NCI-H510A (cell line): ENCODE results near the gene C6orf47.
A peak's percentile ranks its signal among the peaks of the same experiment; 100 is the strongest.

Experiments
- DNase-seq: peaks from one replicate; lab custom pipeline; 2025; lab: John Stamatoyannopoulos, UW

Gene C6orf47

DNA sequence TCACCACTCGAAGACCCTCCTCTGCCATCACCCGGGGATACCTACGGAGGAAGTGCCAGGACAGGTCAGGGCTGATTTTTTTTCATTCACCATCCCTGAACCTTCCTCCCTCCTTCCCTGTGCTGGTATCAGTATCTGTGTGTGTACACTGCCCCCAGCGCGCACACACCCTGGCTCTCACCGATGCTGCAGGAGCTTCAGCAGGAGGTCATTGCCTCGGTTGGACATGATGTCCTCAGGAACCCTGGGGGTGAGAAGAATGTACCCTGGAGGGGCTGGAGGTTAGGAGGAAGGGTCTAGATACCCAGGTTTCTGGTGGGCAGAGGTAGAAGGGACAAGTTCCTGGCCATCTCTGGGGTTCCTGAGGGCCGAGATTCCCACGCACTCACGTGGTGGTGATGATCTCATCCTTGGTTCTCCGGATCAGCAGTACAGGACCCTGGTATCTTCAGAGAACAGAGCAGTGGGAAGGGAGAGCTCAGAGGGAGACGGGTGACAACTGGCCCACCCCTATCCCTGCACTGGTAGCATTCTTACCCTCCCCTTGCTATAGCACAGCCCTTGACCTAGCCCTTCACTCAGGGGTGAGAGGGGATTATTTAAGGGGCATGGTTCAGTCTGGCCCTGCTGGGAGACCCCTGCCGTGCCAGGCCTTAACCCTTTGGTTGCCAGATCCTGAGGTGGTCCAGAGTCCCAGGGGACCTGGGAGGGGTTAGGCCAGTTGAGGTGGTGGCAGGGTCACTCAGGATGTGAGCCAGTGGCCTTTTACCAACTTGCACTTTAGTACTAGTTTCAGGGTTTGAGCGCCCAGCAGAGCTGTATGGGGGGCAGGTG is 27.5 kb upstream of the C6orf47 start:
- no peak for DNase-seq

DNA sequence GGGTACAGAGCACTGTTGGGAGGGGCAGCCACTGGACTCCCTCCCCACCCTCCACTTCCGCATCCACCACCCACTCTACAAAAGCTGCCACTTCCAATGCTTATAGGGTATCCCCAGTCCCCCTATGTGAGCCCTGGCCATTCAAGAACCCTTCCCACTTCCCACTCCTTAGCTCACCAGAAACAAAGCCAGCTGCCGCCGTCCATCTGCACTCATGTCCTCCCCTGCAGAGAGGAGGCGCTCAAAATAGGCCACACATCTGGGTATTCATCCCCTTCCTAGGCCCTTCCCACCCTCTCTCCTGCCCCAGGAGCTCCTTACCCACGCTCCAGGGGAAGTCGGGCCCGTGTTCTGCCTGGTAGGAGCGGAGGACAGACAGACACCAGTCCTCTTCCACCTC is 26.7 kb upstream of the C6orf47 start:
- no peak for DNase-seq

DNA sequence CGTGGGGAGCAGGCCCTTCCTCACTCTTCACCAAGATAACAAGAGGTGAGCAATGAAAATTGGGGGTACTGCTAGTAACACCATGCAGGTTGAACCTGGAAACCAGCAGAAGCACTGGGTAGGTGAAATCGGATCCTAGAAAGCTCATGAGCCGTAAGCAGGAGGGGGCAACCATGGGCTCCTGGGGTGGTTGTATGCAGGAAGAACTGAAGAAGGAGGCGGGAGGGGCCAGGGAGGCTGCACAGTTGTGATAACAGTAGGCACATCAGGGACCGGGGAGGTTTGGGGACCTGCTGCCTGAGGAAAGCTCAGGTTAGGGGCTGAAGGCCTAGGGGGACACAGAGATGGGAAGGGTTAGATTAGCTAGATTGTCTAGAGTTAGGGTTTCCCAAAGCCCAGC is 25.9 kb upstream of the C6orf47 start:
- no peak for DNase-seq

DNA sequence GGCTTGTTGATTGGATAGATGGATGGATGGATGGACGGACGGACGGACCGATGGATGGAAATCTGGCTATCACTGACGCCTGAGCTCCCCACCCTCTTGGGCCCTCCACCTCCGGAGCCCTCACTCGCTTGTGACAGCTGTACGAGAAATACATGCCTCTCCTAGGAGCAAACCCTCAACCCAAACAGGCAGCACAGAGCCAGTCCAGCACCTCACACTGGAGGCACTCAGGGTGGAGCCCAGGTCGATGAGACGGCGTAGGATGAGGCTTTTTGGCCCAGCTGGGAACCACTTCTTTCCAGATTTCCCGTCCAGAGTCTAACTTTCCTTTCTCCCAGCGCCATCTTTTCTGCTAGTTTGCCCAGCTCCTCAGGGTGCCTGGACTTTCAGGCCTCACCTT is 23.0 kb upstream of the C6orf47 start:
- DNase-seq = no peak

DNA sequence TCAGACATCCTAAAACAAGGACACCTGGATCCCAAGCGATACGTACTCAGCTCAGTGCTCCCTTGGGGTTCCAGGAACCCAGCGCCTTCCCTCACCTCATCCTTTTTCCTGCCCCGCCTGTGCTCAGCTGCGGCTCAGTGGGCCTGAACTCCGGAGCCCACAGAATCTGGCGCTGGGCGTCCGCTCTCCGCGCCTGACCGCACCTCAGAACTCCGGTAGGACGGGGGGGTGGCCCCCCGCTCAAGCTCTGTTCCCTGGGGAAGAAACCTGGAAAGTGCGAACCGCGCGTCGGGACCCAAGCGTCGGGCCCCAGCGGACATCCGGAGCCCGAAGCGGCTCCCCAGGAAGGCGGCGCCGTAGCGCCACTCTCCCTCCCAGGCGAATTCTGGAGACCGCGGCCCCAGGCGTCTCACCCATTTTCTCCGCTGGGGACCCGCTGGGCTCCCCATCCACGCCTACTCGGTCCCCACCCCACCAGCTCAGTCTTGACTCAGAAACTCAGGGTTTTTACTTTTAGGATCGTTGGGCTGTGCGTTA is 20.6 kb upstream of the C6orf47 start:
- DNase-seq = no peak

DNA sequence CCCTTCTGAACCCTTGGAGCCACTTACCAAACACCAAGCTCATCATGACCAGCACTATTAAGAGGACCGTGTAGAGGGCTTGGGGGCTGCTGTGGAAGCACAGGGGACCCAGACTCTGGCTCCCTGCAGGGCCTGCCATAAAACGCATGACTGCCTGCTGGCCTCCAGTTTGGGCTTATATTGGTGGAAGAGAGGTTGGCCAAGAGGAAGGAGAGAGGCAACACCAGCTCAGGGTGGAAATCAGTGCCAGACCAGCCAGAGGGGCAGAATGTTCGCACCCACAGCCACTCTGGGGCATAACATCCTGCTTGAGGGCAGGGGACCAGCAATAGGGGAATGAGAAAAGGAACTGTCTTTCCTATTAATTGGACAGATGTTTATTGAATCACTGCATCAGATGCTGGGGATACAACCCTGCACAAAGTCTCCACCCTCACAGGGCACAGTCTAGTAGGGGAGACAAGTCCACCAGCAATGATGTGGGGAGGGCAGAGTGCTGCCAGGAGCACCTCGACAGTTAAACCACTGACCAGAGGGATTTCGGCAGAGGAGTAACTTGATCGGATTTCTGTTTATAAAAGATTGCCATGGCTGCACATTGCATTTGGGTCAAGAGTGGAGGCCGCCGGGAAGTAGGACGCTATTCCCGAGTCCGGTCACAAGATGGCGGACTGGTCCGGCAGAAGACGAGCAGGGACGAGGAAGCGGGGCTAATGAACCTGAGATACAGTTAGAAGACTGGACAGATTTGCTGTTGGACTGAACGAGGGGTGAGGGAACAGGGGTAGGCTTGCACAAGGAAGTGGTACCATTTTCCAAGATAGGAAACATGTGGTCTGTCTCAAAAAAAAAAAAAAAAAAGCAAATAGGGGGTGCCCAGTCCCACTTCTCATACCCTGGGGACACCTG is 19.9 kb upstream of the C6orf47 start, which contains the start of gene LY6G5C:
Gene LY6G5C (minus strand): TSS at position 842 of the 909 bp plus-strand sequence. CDS start 694 bp downstream, at position 148.
- peak; percentile 88 for DNase-seq

DNA sequence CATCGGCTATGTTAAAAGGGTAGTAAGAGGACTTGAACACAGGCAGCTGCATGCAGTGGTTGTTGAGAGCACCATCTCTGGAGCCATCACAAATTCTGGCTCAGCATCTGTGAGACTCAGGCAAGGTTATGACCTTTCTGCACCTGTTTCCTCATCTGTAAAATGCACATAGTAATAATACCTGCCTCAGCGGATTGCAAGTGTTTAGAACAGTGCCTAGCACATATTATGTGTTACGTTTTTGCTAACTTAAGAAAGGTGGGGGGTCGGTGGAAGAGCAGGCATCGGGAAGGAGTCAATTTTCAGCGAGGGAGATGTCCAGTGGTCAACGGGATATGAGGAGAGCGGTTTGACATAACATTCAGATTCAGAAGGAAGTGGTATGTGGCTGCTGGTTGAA is 17.4 kb upstream of the C6orf47 start:
- DNase-seq = no peak

DNA sequence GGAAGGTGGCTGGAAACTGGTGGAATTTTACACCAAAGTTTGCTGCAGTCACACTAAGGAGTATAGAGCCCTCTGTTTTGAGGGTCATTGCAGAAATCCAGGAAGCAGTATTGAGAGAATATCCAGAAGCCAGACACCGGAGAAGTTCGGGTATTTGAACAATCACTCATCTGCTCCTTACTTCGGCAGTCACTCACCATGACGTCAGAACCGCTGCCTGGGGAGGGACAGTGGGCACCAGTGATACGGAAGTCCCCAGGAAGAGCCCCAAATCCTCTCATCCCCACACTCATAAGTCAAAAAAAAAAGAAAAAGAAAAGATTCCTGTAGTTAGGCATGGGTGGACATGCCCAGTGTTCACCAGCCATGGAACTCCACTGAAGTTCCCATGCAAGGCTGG is 16.3 kb upstream of the C6orf47 start:
- DNase-seq = no peak

DNA sequence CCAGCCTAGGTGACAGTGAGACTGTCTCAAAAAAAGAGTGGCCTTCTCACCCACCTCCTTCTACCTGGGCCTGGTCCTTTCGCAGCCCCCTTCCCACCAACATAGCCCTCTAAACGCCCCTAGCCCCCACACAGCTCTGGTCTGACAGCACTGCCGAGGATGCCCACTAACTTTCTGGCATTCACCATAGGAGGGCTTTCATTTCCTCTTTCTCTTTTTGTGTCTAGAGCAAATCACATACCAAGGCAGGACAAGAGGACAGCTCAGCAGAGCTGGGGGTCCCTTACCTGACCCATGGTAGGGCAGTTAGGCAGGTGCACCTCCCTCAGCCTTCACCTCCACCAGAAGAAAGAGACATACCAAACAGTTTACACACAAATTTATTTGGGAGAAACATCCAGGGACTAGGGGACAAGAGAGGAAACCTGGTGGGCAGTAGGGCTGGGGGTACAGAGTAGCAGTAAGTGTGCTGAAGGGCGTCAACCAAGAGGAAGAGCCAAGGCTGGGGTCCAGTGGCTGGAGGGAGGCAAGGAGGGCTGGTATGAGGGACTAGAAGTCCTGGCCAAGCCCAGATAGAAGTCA is 15.8 kb upstream of the C6orf47 start:
- DNase-seq = no peak

DNA sequence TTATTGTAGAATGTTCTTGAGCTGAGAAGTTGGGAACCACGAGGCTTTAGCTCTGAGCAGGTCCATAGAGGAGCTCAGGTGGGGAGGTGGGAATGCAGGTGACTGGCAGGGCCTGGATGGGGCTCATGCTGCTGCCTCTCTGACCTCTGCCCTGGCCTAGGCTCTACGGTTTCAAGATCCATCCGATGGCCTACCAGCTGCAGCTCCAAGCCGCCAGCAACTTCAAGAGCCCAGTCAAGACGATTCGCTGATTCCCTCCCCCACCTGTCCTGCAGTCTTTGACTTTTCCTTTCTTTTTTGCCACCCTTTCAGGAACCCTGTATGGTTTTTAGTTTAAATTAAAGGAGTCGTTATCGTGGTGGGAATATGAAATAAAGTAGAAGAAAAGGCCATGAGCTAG is 9.1 kb upstream of the C6orf47 start, which contains the start of gene LY6G5B:
Gene LY6G5B (plus strand): TSS at position 301 of the 400 bp plus-strand sequence. CDS start 975 bp downstream, outside the sequence.
- DNase-seq = no peak

DNA sequence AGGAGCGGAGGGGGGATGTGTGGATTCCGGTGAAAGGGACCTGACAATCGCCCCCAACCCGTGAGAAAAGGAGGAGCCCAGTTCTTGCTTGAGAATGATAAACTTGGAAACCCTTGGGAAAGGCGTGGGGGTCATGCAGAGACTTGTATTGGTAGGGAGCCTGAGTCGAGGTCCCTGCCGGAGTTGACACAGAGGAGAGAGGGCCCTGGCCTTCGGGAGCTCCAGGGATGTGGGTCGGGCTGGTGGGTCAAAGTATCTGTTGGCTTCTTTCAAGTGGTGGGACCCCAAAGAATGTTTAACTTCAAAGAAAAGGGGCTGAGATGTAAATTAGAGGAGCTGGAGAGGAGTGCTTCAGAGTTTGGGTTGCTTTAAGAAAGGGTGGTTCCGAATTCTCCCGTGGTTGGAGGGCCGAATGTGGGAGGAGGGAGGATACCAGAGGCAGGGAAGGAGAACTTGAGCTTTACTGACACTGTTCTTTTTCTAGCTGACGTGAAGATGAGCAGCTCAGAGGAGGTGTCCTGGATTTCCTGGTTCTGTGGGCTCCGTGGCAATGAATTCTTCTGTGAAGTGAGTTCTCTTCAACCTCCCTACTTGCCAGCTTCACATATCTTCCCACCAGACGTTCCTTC is 5.9 kb upstream of the C6orf47 start:
- DNase-seq = no peak

DNA sequence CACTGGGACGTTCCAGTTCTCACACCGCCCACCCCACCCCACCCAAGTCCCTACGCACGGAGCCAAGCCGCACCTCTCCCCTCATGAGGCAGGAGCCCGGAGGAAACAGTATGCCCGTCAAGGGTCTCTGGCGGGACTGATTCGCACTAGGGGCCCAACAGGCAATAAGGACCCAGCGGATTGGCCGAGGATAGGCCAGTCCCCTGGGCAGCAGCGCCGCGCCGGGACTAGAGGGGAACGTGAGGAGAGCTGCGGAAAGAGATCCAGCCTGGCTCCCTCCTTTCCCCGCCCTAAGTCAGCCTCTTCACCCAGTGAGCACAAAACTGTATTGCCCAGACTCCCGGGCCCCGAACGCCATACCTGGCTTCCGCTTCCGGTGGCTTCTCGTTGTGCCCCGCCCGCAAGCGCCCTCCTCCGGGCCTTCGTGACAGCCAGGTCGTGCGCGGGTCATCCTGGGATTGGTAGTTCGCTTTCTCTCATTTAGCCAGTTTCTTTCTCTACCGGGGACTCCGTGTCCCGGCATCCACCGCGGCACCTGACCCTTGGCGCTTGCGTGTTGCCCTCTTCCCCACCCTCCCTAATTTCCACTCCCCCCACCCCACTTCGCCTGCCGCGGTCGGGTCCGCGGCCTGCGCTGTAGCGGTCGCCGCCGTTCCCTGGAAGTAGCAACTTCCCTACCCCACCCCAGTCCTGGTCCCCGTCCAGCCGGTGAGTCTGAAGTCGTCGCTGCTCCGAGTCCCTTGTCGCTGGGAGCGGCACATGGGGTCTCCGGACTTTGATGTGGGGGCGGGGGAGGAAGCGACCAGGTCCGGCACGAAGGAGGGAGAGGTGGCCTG is 5.1 kb upstream of the C6orf47 start, which contains the start of gene CSNK2B:
Gene CSNK2B (plus strand): TSS at position 580 of the 836 bp plus-strand sequence. CDS start 752 bp downstream, outside the sequence.
- peak; percentile 99 for DNase-seq

DNA sequence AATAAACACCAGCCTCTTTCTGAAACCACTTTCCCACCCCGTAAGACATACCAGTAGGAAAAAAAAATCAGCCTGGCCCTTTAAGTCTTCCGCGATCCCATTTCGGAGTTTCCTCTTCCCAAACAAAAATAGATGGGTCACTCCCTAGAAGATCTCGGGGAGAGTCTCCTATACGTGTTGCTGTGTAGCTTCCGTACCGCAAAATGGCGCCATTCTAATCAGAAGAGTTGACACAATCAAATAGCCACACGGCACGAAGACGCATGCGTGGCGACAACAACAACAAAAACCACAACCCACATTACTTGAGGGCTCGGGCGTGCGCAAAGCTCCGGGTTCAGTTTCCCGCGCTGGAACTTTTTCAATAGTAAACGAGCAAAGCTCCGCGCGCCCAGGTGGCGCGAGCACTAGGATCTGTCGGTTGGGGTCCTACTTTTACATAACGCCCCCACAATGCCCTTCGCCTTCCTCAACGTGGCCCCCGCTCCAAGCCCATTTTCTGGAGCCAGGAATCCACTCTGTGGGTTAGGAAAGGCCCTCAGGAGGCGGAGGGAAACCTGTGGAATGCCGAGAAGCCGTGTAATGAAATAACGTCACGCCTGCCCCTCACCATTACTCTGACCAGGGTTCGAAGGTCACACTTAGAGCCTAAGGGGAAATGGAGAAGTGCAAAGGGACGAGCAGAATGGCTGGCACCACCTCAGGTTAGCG is 4.4 kb upstream of the C6orf47 start, which contains the start of gene GPANK1:
Gene GPANK1 (minus strand): TSS at position 208 of the 711 bp plus-strand sequence. CDS start 519 bp downstream, outside the sequence.
- DNase-seq = peak; percentile 90

DNA sequence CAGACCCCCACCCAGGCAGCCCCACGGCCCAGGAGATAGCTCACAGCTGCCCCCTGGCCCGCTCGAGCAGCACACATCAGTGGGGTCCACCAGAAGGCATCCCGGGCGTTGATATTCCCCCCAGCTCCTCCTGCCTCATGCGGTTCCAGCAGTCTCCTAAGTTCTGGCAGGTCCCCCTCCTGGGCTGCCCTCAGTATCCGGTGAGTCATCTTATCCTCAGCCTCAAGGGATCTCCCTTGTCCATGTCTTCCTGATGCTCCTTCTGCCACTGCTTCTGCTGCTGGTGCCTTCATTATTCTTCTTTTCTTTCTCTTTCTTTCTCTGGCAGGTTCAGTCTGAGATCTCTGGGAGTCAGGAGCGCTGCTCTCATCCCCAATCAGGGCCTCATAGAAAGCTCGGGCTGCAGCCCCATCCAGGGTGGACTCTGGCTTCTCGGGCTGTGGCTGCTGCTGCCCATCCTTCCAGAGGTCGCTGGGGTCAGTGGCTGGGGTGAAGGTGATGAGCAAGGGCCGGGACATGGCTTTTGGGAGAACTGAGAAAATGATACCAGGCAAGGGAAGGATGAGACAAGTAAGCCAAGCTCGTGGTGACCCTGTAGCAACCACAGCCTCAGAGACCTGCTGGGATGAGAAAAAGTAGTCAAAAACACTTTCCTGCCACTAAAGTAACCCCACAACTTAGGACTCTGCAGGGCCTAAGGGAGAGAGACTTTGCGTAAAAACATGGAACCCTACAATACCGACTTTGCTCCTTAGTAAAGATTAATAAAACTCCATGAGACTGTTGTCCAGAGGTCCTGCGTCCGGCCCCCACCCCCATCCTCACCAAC is 3.6 kb upstream of the C6orf47 start:
- DNase-seq = no peak

DNA sequence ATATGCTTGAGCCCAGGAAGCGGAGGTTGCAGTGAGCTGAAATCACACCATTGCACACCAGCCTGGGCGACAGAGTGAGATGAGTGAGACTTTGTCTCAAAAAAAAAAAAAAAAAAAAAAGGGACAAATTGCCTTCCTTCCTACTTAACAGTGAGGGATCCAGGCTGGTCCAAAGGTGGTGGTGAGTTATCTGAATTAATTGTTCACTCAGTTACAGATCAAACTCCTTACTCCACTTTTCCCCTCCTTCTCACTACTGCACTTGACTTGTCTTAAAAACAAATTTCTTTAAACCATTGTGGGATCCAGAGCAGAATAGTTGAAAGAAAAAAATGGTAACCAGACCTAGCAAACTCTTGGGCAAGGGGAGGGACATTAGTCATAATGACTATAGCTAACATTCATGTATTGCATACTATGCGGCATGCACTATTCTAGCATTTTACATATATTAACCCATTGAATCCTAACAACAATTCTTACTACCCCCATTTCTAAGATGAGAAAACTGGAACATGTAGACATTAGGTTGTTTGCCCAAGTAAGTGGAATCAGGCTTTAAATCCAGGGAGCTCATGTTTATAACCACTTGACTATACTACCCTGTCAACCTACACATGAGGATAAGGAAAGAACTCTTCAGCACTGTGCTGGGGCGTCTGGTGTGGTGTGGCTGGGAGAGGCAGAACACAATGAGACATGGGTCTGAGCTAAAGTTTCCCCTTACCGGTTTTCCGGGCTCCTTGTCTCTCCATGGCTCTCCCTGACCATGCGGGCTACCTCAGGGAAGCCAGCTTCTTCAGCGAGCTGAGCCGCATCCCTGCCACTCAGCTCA is 2.8 kb upstream of the C6orf47 start:
- no peak for DNase-seq

DNA sequence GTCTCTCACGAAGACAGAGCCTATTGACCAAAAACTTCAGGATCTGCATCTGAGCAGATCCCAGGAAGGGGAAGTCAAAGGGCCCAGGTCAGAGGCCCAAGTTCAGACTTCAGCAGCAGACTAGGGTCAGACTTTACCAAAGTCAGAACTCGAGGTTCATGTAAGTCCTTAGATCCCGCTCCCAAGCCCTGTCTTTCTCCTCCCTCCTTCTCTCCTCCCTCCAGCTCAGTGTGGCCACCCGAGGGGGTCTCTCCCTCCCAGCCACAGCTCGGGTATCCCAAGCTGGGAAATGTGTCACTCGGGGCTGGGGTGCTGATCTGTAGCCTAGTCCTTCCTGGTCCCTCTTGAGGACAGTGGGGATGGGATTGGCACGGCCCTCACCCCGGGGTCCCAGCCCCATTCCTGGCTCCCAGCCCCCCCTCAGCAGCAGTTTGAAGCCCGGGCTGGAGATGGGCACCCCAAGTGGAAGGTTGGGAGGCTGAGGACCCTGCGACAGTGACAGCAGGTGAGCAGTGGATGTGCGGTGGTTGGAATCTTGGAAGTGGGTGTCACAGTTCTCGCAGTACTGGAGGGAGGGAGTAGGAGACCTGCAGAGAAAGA is 1.6 kb upstream of the C6orf47 start:
- no peak for DNase-seq
